GM12878 (cell line): ENCODE data around the gene TGFBRAP1. TPM values are rescaled to one million over a fixed set of nuclear protein-coding genes. Genes with fewer than 3 reads are reported as not detected.

Experiments used
- ATAC-seq: fragments of 200-7000 bp; cut with Tn5 transposase; 3 replicates; pipeline ENCODE4 v1.9.1; 2020; ENCODE audit warnings: mild to moderate bottlenecking, moderate library complexity
- BruUV-seq: library from RNA; stranded (reverse); fragments of 400-500 nt; replicated peaks from 2 replicates; lab custom pipeline; 2021; lab: Mats Ljungman, UMichigan
- CTCF ChIA-PET: fragments of 300-600 bp; sonication (Branson Sonifier 250); formaldehyde crosslinking; extraction: SDS; loops from one replicate; lab custom pipeline; 2021; ENCODE audit warnings: inconsistent platforms; lab: Yijun Ruan, JAX
- POLR2A ChIA-PET: fragments of 350-600 bp; formaldehyde crosslinking; extraction: SDS; loops from one replicate; lab custom pipeline; 2021; ENCODE audit warnings: inconsistent platforms; lab: Charles Lee
- RAD21 ChIA-PET: fragments of 300-600 bp; sonication (Branson Sonifier 250); formaldehyde crosslinking; loops from one replicate; lab custom pipeline; 2023; ENCODE audit warnings: antibody characterized with exemption; ENCODE audit not compliant: unreplicated experiment; lab: Charles Lee
- SMC1A ChIA-PET: fragments of 300-600 bp; sonication (Branson Sonifier 250); formaldehyde crosslinking; loops from one replicate; lab custom pipeline; 2023; ENCODE audit not compliant: unreplicated experiment, uncharacterized antibody; lab: Charles Lee
- DNase-seq: peaks from one replicate; pipeline ENCODE4 v3.0.0-alpha.2; 2011; ENCODE audit warnings: low read depth, low spot score
- FAIRE-seq: peaks from 3 replicates; lab custom pipeline; 2011; peaks lifted over from hg19 to GRCh38; lab: Jason Lieb, UNC
- H2AFZ ChIP-seq: 2 replicates; pipeline ENCODE4 v1.6.0; 2011; ENCODE audit warnings: low read depth, low read length, control low read depth; ENCODE audit not compliant: control insufficient read depth
- H3K27ac ChIP-seq: 2 replicates; pipeline ENCODE4 v1.5.1; 2011; ENCODE audit warnings: control low read depth; ENCODE audit not compliant: control insufficient read depth, insufficient read depth
- H3K27me3 ChIP-seq, 2 experiments: replicated peaks in 1 of 2; 2 replicates each; pipeline versions ENCODE4 v1.6.0 to v1.6.1; 2011; ENCODE audit warnings: low read length in 1 of 2; ENCODE audit not compliant: control insufficient read depth in 2 of 2, insufficient read depth in 2 of 2
- H3K36me3 ChIP-seq, 2 experiments: 2 replicates each; pipeline ENCODE4 v1.5.1; 2011; ENCODE audit warnings: low read length in 1 of 2; ENCODE audit not compliant: control insufficient read depth in 2 of 2, insufficient read depth in 2 of 2
- H3K4me1 ChIP-seq: 2 replicates; pipeline ENCODE4 v1.6.1; 2011; ENCODE audit warnings: mild to moderate bottlenecking, low read length, moderate library complexity, mixed read lengths; ENCODE audit not compliant: control insufficient read depth, insufficient read depth
- H3K4me2 ChIP-seq: 2 replicates; pipeline ENCODE4 v1.6.0; 2011; ENCODE audit warnings: control low read depth; ENCODE audit not compliant: control insufficient read depth, insufficient read depth
- H3K4me3 ChIP-seq: fragments of 200-600 bp; sonication (generic); 2 replicates; pipeline ENCODE4 v1.5.1; 2016
- H3K79me2 ChIP-seq: 2 replicates; pipeline ENCODE4 v1.6.0; 2011; ENCODE audit warnings: low read length; ENCODE audit not compliant: control insufficient read depth, insufficient read depth
- H3K9ac ChIP-seq: 2 replicates; pipeline ENCODE4 v1.8.0; 2011; ENCODE audit warnings: low read length, control low read depth, mixed read lengths; ENCODE audit not compliant: control insufficient read depth, insufficient read depth
- H3K9me3 ChIP-seq: replicated peaks from 3 replicates; pipeline ENCODE4 v1.5.1; 2011; ENCODE audit warnings: mild to moderate bottlenecking, low read length; ENCODE audit not compliant: control insufficient read depth, insufficient read depth
- H4K20me1 ChIP-seq: 2 replicates; pipeline ENCODE4 v1.6.0; 2011; ENCODE audit not compliant: control insufficient read depth, insufficient read depth
- BACH1 ChIP-seq: fragments of 450-650 bp; IDR thresholded peaks from 2 replicates; pipeline ENCODE4 v1.6.1; 2017; ENCODE audit warnings: mild to moderate bottlenecking, borderline replicate concordance
- BCL11A ChIP-seq: IDR thresholded peaks from 2 replicates; pipeline ENCODE4 v1.6.1; 2011; ENCODE audit warnings: low read depth, low read length
- BHLHE40 ChIP-seq, 2 experiments: fragments of 450-650 bp in 1 of 2; IDR thresholded peaks; 2 replicates each; pipeline ENCODE4 v1.6.1; 2011 to 2017; ENCODE audit warnings: low read depth in 2 of 2, borderline replicate concordance in 1 of 2, improper control_type of control experiment in 1 of 2, low read length in 1 of 2, mild to moderate bottlenecking in 1 of 2
- NBN ChIP-seq: fragments of 450-650 bp; IDR thresholded peaks from 2 replicates; pipeline ENCODE4 v1.6.1; 2016
- NFIC ChIP-seq: IDR thresholded peaks from 2 replicates; pipeline ENCODE4 v1.6.1; 2012; ENCODE audit warnings: low read depth, mild to moderate bottlenecking, inconsistent platforms, low read length, moderate library complexity
- RUNX3 ChIP-seq: IDR thresholded peaks from 2 replicates; pipeline ENCODE4 v1.6.1; 2012; ENCODE audit warnings: low read length, inconsistent platforms
- ZNF24 ChIP-seq: fragments of 450-650 bp; IDR thresholded peaks from 2 replicates; pipeline ENCODE4 v1.6.1; 2017; ENCODE audit warnings: antibody characterized with exemption, mild to moderate bottlenecking
- WGBS: methylation state at CpG from one replicate; pipeline ENCODE4 v1.1.6; 2016; ENCODE audit warnings: low lambda C conversion rate; ENCODE audit not compliant: insufficient replicate concordance, insufficient coverage; ENCODE audit errors: missing lambda C conversion rate; 5-methylcytosine and 5-hydroxymethylcytosine counted together
- in situ Hi-C: fragments of 300-500 bp; cut with MboI; formaldehyde crosslinking; loops from 9 replicates; pipeline ENCODE4 v1.14.3; 2018; ENCODE audit warnings: mixed read lengths
- intact Hi-C: fragments of 100-400 bp; cut with micrococcal nuclease; formaldehyde crosslinking; loops from one replicate; pipeline ENCODE4 v1.14.2; 2022; ENCODE audit not compliant: unreplicated experiment
- polyA plus RNA-seq, 11 experiments: library from polyadenylated mRNA; depleted of rRNA in 4 of 11; unstranded in 6 of 11; stranded (reverse) in 5 of 11; fragments of >200 nt; fragmentation: Nextera tagmentation in 4 of 11; fragmentation: Illumina TruSeq in 1 of 11; extraction: Ambion mirVana in 4 of 11; extraction: Trizol in 1 of 11; gene quantifications; 1 replicate in 1 of 11; 2 replicates in 10 of 11; pipeline versions ENCODE4 v1.2.1 to v1.2.3, GENCODE V29; 2011 to 2016; ENCODE audit warnings: inconsistent platforms in 2 of 11, missing spikeins in 2 of 11, low read depth in 1 of 11
- total RNA-seq, 4 experiments: library from RNA; depleted of rRNA in 3 of 4; stranded (reverse); fragments of >200 nt in 3 of 4; fragmentation: Illumina TruSeq in 1 of 4; extraction: Trizol in 1 of 4; gene quantifications; 2 replicates each; pipeline versions ENCODE4 v1.2.1 to v1.2.3, GENCODE V29; 2013 to 2021
- TF ChIP-seq, protein P1 (sequence below), 3 experiments: IDR thresholded peaks in 2 of 3; conservative IDR thresholded peaks in 1 of 3; 2 replicates each; pipeline ENCODE4 v1.5.1; 2011; ENCODE audit warnings: low read depth in 3 of 3, low read length in 3 of 3, mild to moderate bottlenecking in 3 of 3, control low read depth in 2 of 3, moderate library complexity in 2 of 3, inconsistent platforms in 1 of 3, mixed read lengths in 1 of 3; ENCODE audit not compliant: control insufficient read depth in 2 of 3, insufficient read depth in 1 of 3; ENCODE audit errors: extremely low read depth in 1 of 3

The TGFBRAP1 gene
- total and polyA plus RNA-seq, 10 of the 15 experiments (the other 5 are each of a cell fraction or from before 2014, with no cell fraction given), result 7.9 to 37.4 (median 23.7) TPM

DNA sequence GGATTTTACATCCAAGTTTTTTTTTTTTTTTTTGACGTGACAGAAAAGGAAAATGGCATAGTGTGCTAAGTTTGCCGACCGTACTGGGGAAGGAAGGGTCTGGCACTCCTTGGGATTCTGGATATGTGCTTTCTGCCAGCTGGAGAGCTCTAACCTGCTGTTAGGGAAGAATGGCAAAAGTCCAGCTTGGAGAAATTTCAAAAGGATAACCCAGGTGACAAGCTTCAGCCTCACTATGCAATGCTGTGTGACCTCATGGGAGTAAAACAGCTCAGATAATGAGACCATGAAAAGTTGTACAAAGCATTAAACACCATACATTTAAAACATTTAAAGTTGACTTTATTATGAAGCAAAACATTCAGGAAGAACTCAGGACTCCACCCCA is 98.3 kb downstream of the TGFBRAP1 start:
- H3K27me3 ChIP-seq, result no peaks in the 10 kb centered on the region
- in situ Hi-C loops, result no loop called here
- TF ChIP-seq, protein P1, sequence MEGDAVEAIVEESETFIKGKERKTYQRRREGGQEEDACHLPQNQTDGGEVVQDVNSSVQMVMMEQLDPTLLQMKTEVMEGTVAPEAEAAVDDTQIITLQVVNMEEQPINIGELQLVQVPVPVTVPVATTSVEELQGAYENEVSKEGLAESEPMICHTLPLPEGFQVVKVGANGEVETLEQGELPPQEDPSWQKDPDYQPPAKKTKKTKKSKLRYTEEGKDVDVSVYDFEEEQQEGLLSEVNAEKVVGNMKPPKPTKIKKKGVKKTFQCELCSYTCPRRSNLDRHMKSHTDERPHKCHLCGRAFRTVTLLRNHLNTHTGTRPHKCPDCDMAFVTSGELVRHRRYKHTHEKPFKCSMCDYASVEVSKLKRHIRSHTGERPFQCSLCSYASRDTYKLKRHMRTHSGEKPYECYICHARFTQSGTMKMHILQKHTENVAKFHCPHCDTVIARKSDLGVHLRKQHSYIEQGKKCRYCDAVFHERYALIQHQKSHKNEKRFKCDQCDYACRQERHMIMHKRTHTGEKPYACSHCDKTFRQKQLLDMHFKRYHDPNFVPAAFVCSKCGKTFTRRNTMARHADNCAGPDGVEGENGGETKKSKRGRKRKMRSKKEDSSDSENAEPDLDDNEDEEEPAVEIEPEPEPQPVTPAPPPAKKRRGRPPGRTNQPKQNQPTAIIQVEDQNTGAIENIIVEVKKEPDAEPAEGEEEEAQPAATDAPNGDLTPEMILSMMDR (IDR thresholded peaks at IDR 0.05 in 2 of 3, conservative IDR thresholded peaks at IDR 0.05 in 1 of 3; ENCODE audit: control insufficient read depth in 2 of 3, extremely low read depth in 1 of 3, insufficient read depth in 1 of 3, low read depth in 3 of 3, low read length in 3 of 3), result no peak
- TF ChIP-seq NBN (no peak), BHLHE40 (IDR thresholded peaks at IDR 0.05; ENCODE audit: borderline replicate concordance in 1 of 2, low read depth in 2 of 2, low read length in 1 of 2) (no peak), ZNF24 (no peak), RUNX3 (no peak), BCL11A (no peak), NFIC (no peak), BACH1 (no peak)
- TF ChIP-seq, all 136 proteins: peak for 0
- ChIA-PET POLR2A (no interaction called here), SMC1A (interaction anchor here (0.9 to 6.0 kb wide), 4 partner anchors 12 to 133 kb away, joined by 3 to 34 read pairs (median 4); no protein-coding TSS in a partner anchor), RAD21 (interaction anchor here (1.0 to 1.8 kb wide), 2 partner anchors 10 to 117 kb away, joined by 3 to 5 read pairs; partner anchors contain the start of gene GPR45), CTCF (interaction anchor here (0.9 to 11.9 kb wide), 2 partner anchors 8 to 117 kb away, joined by 3 to 291 read pairs; no protein-coding TSS in a partner anchor)
- BruUV-seq, result no TSS peak
- WGBS, result 96% methylated on average over 2 of the region's 3 CpGs
- no peak overlapping the region for H3K4me3 ChIP-seq
- no peak for DNase-seq
- H3K79me2 ChIP-seq, result no peaks in the 10 kb centered on the region
- no peak overlapping the region for H3K27ac ChIP-seq
- H2AFZ ChIP-seq, result no peak overlapping the region
- no peaks in the 10 kb centered on the region for H3K4me1 ChIP-seq
- no peak overlapping the region for H3K9ac ChIP-seq
- no peaks in the 10 kb centered on the region for H3K9me3 ChIP-seq
- H3K36me3 ChIP-seq, result no peaks in the 10 kb centered on the region
- H3K4me2 ChIP-seq, result no peak overlapping the region
- no peaks in the 10 kb centered on the region for H4K20me1 ChIP-seq
- FAIRE-seq, result no peak
- ATAC-seq, result no peak
- intact Hi-C loops, result no loop called here
